ENCODE results near the gene PWP1.
A peak's percentile ranks its signal among the peaks of the same experiment; 100 is the strongest.
"Not testable (repeated sequence)": the region's sequence is repeated elsewhere in the genome, so short reads cannot be mapped to it uniquely, and the experiment has no call there.

Gene PWP1

GRCh38 chr12:107715780-107716179 is 30.2 kb downstream of the PWP1 start:
- no peak for TF ChIP-seq CTCF (IDR thresholded peaks at IDR 0.05)
- DNase-seq = no peak
- no peaks in the 10 kb centered on the region for H3K4me1 Mint-ChIP-seq
- H3K27me3 Mint-ChIP-seq (ENCODE audit: low read depth, poor library complexity) = no peaks in the 10 kb centered on the region
- peaks cover 58% of the 10 kb centered on the region for H3K36me3 Mint-ChIP-seq (ENCODE audit: low read depth)
- H3K9me3 Mint-ChIP-seq = no peaks in the 10 kb centered on the region
- H3K4me3 Mint-ChIP-seq = no peak overlapping the region
- no peak overlapping the region for H3K27ac Mint-ChIP-seq

GRCh38 chr12:107718606-107719005 is 33.0 kb downstream of the PWP1 start:
- no peaks in the 10 kb centered on the region for H3K27me3 Mint-ChIP-seq (ENCODE audit: low read depth, poor library complexity)
- H3K4me1 Mint-ChIP-seq = no peaks in the 10 kb centered on the region
- H3K27ac Mint-ChIP-seq = no peak overlapping the region
- H3K4me3 Mint-ChIP-seq = no peak overlapping the region
- H3K36me3 Mint-ChIP-seq (ENCODE audit: low read depth) = peaks cover 56% of the 10 kb centered on the region
- TF ChIP-seq CTCF (IDR thresholded peaks at IDR 0.05) = no peak
- DNase-seq = no peak
- H3K9me3 Mint-ChIP-seq = peaks cover 14% of the 10 kb centered on the region

- not testable (repeated sequence) for H3K4me3 Mint-ChIP-seq; H3K4me1 Mint-ChIP-seq; H3K27ac Mint-ChIP-seq; DNase-seq; H3K27me3 Mint-ChIP-seq (ENCODE audit: low read depth, poor library complexity)
- peaks cover 35% of the 10 kb centered on the region for H3K9me3 Mint-ChIP-seq
- peaks cover 23% of the 10 kb centered on the region for H3K36me3 Mint-ChIP-seq (ENCODE audit: low read depth)
Measured at GRCh38 chr12:107727327-107727726, 41.7 kb downstream of the PWP1 start.

- H3K4me1 Mint-ChIP-seq; H3K27ac Mint-ChIP-seq; H3K4me3 Mint-ChIP-seq; H3K27me3 Mint-ChIP-seq (ENCODE audit: low read depth, poor library complexity); DNase-seq: not testable (repeated sequence)
- peaks cover 31% of the 10 kb centered on the region for H3K9me3 Mint-ChIP-seq
- H3K36me3 Mint-ChIP-seq (ENCODE audit: low read depth) = peaks cover 19% of the 10 kb centered on the region
Measured at GRCh38 chr12:107727742-107728141, 42.1 kb downstream of the PWP1 start.

- no peak for TF ChIP-seq CTCF (IDR thresholded peaks at IDR 0.05)
- Mint-ChIP-seq H3K36me3 (ENCODE audit: low read depth) (peaks cover 21% of the 10 kb centered on the region), H3K4me3 (no peak overlapping the region), H3K27me3 (ENCODE audit: low read depth, poor library complexity) (no peaks in the 10 kb centered on the region), H3K9me3 (peaks cover 13% of the 10 kb centered on the region), H3K4me1 (peaks cover 6% of the 10 kb centered on the region), H3K27ac (no peak overlapping the region)
- DNase-seq = no peak
Measured at GRCh38 chr12:107730618-107731341, 45.2 kb downstream of the PWP1 start.

- H3K4me3 Mint-ChIP-seq = no peak overlapping the region
- TF ChIP-seq CTCF (IDR thresholded peaks at IDR 0.05) = no peak
- H3K27me3 Mint-ChIP-seq (ENCODE audit: low read depth, poor library complexity) = no peaks in the 10 kb centered on the region
- H3K36me3 Mint-ChIP-seq (ENCODE audit: low read depth) = peaks cover 27% of the 10 kb centered on the region
- peaks cover 11% of the 10 kb centered on the region for H3K9me3 Mint-ChIP-seq
- no peak overlapping the region for H3K27ac Mint-ChIP-seq
- peaks cover 6% of the 10 kb centered on the region for H3K4me1 Mint-ChIP-seq
- no peak for DNase-seq
Measured at GRCh38 chr12:107731366-107731765, 45.8 kb downstream of the PWP1 start.

- DNase-seq = no peak
- H3K4me1 Mint-ChIP-seq = peaks cover 6% of the 10 kb centered on the region
- no peak overlapping the region for H3K4me3 Mint-ChIP-seq
- peaks cover 37% of the 10 kb centered on the region for H3K36me3 Mint-ChIP-seq (ENCODE audit: low read depth)
- no peak for TF ChIP-seq CTCF (IDR thresholded peaks at IDR 0.05)
- no peaks in the 10 kb centered on the region for H3K27me3 Mint-ChIP-seq (ENCODE audit: low read depth, poor library complexity)
- H3K27ac Mint-ChIP-seq = peak overlapping the region; percentile 84
- H3K9me3 Mint-ChIP-seq = peaks cover 5% of the 10 kb centered on the region
Measured at GRCh38 chr12:107732365-107732764, 46.8 kb downstream of the PWP1 start.
